Activated CD8-positive, alpha-beta memory T cell treated with anti-CD3 and anti-CD28 coated beads, Interleukin-2, amount 50 U/mL, for 24 hours (primary cell): ENCODE results near the gene HLCS.
"Not testable (repeated sequence)": the region's sequence is repeated elsewhere in the genome, so short reads cannot be mapped to it uniquely, and the experiment has no call there.

Source experiments
- DNase-seq: peaks from one replicate; pipeline ENCODE4 v3.0.0-alpha.2; 2020; ENCODE audit errors: extremely low read depth

Gene HLCS

DNA sequence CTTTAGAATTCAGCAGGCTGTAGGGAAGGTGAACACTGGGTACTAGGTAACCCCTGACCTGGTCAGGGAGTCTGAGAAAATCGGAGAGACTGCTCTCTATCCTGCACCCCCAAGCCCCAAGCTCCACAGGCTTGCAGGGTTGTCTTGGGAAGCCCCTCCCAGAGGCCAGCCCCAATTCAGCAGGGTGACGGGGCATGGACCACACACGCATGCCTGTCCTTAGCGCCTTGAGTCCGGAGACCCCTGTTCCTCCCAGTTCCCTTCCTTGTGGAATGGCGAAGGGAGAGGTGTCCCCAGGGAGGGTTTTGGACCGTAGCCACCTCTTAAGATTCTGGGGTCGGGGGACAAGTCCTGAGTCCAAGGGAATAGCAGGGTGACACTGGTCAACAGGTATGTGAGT, 116.1 kb downstream of the HLCS start:
- no peak for DNase-seq

DNA sequence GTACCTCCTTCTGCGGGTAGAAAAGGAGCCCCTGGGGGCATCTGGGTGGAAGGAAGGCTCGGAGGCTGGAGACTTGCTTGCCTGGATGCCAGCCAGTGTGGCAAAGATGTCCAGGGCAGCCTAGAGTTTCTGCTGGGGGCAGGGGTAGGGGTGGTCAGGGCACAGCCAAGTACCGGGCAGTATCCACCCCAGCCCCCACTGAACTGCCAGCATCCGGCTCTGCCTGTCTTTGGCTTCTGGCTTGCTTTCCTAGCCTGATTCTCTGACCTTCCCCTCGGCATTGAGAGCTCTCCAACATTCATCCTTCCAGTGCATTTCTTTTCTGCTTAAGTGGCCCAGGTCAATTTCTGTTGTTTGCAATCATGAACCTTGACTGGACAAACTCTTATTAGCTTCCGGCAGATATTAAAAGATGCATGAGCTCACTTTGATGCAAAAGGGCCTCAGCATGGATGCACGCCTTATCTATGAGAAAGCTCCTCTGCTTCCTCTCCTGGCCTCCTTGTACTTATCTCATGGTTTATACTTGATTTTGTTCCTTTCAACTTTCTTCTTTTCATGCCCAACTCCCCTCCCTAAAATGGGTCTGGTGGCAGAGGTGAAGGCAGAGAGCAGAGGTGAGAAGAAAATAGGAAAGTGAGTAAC, 116.9 kb downstream of the HLCS start:
- no peak for DNase-seq

DNA sequence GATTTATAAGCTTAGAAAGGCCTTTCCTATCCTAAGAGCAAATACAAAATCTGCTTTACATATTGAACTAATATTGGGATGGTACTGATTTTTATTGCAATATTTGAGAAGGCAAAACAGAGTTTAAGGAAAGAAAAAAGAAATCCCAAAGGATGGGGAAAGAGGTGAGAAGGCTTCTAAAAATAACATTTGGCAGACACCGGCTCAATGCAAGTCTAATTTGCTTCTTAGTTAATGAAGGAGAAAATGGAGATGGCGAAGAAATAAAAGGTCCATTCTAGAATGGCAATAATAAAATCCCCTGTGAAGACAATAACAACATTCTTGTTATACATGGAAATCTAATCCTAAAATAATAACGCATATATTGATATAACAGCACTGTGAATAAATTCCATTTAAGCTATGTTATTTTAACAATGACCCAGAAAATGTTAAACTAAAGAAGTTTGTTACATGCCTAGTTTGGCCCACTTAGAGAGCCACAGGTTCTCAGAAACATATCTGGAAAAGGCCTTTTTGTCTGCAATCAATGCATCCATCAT, 117.7 kb downstream of the HLCS start:
- DNase-seq = no peak

DNA sequence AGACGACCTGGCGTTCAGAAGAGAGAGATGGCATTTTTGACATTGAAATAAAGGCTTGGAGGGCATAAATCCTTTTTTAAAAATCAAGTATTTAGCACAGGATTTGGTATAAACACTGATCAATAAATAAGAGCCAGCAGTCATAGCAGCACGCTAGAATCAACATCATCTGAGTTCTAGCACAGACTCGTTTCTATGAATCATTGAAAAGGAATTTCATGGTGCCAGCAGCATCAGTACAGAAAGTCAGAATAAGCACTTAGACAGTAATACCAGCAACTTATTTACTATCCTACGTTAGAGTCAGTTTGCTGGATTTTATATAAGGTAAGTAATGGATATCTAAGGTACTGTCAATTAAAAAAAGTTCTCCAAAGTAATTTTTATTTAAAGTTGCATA, 119.3 kb downstream of the HLCS start:
- no peak for DNase-seq

DNA sequence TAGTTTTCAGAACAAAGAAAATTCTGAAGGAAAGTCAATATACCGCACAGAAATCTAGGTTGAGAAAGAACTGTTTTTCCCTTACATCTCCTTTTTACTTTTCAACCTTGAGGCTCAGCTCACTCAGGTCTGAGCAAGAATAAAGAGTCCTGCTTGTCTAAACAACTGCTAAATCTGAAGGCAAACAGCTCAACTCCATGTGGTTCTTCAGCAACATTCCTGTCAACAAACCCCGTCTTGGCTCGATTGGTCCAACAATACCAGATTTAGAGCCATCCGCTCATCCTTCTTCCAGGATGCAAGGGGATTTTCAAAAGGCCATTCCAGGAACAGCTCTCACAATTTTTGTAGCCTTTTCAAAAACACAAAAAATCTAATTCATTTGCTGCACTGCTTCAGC, 119.8 kb downstream of the HLCS start:
- DNase-seq = no peak

DNA sequence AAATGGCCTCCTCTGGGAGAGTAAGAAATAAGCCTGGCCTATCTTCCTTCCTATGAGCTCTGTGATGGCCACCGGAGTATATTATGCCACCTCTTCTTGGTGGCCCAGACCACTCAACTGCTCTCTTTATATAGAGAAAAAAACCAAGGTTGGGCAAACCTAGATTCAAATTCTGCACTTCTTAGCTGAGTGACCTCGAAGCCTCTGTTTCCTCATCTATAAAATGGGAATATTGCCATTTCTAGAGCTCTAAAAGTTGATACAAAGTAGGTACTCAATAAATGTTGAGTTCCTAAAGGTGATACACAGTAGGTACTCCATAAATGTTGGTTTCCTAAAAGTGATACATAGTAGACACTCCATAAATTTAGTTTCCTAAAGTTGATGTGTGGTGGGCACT, 120.7 kb downstream of the HLCS start:
- DNase-seq = no peak

DNA sequence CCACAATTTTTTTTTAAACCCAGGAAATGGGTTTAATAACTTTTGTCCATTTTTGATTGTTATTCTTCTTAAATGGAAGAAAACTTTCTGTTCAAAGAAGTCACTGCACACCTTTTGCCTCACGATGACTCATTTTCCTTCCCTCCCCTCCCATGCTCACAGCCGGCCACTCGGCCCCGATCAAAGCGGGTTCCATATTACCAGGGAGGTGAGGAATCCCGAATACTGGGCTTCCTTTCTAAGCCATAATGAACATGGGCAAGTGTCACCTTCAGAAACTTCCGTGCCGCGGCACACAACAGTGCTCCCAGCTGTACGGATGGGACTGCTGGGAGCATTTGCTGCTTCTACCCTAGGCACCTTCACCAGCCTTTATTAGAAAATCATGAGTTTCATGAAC, 121.4 kb downstream of the HLCS start:
- DNase-seq = no peak

DNA sequence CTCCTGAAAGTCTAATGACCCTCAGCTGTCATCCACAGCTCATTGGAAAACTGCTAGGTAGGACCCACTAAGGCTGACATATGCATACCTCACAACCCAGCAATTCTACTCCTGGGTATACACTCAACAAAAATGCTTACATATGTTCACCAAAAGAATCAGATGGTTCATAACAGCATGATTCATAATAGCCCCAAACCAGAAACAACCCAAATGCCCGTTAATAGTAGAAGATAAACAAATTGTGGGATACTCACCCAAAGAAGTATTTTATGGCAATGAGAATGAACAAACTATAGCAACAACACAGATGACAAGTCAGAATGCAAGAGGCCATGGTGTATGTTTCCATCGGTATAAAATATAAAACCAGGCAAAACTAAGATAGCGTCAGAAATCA, 124.6 kb downstream of the HLCS start:
- DNase-seq = no peak

DNA sequence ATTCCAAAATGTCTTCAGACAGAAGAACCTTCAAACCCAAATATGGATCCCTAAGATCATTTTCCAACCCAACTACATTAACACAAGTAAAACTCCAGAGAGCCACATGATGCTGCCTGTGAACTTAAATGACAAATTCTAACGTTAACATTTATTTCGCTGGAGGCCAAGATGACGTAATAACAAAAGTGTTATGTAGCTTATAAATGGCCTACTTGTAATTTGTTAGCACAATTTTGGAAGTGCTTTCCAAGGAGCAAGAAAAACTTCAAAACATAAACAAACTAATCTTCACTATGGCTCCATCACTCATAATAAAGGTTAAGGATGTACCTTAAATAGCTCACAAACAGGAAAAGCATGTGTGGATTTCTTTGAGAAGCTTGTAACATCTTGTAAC, 126.7 kb downstream of the HLCS start:
- no peak for DNase-seq

DNA sequence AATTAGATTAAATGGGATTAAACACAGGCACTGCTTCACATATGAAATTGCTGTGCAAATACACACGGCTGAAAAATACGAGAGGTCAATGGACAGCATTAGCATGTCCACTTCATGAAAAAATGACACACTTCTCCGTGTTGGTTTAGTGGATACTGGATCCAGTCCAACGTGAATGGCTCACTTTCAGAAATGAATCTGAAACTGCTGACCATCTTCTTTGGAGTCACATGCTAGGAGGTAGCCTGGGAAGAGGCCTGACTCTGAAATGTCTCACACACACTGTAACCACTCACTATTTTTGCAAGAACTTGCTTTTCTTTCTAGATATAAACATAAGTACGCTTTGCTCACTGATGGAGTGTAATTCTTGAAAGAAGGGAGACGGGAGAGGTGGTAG, 127.3 kb downstream of the HLCS start:
- no peak for DNase-seq

DNA sequence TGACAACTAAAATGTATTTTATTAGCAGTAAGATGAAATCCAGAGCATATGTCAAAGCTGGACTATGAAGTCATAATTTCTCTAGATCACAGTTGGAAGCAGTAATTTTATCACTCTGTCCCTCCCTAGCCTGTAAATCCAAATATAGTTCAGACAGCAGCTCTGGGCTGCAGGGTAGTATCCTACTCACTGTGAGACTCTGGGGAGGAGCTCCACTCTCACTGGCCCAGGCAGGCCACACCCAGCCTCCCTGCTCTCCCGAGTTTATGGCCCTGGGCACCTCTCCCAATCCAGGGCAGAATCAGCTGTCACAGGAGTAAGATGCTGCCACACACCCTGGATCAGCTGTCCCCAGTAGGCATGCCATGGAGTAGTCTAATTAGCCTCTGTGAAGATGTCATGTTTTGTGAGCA, 131.1 kb downstream of the HLCS start:
- no peak for DNase-seq

DNA sequence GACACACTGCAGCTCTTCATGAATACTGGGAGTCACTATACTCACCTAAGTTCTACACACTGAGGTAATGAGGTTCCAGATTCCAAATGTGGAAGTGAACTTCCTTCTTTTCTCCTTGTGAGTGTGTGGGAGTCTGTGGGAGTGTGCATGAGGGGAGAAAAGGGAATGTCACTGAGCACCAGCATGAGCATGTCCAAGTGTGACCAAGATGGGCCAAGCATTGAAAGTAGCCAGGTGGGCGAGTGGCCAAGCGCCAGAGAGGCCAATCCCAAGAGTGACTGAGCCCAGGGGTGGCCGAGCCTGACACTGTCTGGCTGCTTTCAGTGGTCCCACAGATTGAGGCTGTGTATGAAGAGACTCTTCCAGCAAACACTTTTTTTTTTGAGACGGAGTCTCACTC, 132.3 kb downstream of the HLCS start:
- no peak for DNase-seq

DNA sequence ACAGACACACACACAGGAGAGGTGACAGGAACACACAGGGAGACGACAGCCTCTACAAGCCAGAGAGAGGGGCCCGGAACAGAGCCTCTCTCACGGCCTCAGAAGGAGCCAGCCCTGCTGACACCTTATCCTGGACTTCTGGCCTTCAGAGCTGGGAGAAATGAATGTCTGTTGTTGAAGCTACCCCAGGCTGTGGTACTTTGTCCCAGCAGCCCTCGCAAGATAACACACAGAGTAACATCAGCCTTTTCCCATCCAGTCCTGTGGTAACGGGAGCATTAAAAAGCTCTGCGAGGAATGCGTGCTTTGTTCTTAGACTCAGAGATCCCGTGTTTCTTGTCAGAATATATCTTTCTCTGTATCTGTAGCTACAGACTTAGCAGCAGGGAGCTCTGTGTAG, 136.4 kb downstream of the HLCS start:
- no peak for DNase-seq

DNA sequence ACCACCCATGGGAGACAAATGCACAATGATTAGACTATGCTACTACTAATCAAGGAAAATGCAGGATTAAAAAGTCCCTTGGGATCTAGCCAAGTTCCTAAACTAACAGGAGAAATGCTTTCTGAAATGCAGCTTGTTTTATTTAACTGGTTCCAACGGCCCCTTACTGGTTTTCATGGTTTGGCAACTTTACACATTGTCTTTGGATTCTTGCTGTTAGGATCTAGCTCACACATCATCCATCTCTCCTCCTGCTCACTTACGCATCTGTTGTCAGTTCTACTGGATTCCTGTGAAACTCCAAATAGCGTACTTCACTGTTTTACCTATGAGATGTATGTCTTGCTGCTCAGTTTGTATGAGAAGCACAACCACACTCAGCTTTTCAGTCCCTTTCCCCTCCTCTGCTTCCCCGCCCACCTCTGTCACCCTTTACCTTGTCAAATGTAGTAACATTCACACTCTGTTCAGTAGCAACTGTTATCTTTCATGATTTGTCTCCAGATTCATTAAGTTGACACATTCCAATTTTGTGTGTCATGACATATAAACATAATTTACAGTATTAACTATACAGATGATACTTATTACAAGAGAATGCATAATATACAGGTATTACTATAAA, 137.5 kb downstream of the HLCS start:
- no peak for DNase-seq

DNA sequence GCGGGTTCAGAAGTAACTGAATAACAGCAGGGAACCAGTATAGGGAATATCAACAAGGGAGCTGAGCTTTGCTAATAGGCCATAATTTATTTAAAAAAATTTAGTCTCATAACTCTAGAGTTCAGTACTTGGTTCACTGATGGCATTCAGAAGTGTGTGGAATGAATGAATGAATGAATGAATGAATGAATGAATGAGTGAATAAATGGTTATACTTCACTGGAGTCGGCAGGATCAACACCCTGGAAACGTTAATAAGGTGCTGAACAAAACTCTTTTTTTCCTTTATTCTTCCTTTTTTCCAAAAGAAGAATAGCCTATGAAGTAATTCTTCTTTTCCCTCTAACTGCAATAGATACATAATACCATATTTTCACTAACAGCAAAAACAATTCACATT, 138.3 kb downstream of the HLCS start:
- no peak for DNase-seq

DNA sequence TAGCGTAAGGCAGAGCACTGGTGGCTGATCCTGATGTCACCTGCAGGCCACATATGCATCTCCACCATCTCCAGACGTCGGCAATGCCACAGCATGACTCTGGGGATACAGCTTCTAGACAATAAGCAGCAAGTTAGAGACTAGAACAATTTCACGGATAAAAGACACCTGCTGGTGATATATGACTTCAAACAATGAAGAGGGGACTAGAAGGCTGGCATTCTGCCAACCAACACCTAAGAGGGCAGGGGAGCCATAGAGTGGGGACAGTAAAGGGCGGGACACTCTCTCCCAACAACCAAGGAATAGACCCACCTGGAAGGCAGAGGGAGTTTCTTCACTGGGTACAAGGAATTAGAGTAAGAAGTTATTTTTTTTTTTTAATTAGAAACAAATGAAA, 140.8 kb downstream of the HLCS start:
- DNase-seq = no peak

DNA sequence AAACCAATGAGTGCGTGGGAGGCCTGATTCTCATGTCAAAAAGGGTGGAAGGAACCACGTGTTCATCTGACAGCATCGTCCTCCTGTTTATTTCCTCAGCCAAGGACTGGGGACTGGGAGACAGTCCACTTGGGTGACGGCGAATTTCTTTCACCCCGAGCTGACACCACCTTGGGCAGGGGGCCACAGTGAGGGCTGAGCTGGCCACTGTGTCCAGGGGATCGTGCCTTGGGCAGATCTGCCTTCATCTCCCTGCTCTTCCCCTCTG, 145.5 kb downstream of the HLCS start:
- no peak for DNase-seq

DNA sequence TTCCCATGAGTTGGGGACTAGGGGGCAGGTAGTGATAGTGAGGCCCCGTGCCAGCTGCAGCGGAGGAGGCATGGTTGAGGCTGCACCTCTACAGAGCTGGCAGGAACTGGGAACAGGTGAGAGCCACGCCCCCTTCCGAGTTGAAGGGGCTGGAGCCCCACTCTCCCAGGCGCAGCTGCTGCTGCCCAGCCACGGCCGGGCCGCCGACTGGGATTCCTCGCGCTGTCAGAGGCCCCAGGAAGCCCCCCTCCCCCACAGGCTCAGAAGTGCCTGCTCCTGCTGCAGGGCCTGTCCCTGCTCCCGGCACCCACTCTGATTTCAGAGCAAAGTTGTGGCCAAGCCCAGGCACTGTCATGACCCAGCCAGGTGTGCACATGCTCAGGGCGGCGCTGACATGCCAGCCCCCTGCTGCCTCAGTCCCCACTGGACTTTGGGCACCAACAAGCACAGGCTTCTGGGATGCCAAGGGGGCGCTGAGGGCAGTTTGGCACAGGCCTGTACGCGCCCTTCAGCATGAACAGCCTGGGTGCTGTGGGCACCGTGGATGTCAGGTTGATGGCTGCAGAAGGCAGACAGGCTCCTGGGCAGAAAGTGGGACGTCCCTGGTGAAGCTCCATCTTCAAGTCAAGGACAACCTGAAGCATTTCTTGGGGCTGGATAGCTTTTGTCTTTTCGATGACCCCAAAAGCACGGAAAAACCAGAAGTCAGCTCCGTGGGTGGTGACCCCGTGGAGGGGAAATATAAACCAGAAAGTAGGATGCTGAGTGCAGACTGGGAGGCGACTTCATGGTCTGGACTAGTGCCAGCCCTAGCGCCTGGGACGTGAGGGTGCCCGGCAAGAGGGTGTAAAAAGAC, 146.1 kb downstream of the HLCS start:
- no peak for DNase-seq

DNA sequence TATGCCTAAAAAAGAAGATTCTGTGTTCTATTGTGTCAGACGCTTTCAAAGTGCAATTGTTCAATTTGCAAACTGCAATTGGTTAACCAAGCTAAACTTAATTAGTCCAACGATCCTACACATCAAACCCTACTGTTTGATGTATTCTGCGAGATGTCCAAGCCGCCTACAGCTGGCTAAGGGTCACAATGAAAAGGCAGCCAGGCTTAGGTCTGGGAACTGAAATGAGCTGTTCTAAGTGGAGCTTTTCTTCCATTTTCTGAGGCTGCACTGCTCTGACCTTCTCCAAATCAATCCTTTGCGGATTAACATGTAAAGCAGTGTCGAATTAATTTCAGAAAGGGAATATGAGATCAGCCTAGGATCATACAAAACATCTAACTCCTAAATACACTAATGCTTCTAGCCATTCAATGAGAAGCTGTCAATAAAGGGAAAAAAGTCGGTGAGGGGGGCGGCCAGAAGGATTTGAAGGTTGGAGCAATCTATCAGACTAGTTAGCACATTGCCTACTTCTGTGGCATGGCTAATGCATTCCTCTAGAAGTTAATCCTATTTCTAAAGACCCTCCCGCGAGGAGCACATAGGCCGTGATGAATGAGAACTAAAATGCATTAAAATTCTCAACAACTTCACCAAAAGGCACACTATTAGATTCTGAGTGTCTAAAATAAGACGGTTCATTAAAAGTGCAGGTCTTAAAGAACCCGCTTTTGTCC, 148.6 kb downstream of the HLCS start:
- no peak for DNase-seq

DNA sequence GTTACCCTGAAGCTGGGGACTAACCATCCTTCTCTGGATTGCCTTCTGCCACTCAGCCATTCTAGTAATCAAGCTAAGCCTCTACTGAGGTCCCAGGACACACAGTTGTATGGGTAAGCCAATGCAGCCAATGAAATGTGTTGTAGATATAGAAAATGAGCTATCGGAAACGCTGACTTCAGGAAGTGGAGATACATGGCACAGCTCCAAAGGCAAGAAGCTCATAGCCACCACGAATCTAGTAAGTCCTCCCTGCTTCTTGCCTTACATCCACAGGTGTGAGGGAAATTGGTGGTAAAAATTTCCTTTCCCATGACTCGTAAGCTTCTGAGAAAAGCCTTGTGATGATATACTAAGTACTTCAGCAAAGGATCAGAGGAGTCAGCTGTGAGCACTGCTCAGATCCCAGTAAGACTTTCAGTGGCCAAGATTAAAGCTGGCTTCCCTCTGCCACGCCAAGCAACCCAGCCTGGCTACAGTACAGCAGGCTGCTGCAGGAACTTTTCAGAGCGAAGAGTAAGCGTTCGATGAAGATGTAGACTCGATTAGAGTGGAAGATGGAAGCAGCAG, 149.8 kb downstream of the HLCS start:
- no peak for DNase-seq

DNA sequence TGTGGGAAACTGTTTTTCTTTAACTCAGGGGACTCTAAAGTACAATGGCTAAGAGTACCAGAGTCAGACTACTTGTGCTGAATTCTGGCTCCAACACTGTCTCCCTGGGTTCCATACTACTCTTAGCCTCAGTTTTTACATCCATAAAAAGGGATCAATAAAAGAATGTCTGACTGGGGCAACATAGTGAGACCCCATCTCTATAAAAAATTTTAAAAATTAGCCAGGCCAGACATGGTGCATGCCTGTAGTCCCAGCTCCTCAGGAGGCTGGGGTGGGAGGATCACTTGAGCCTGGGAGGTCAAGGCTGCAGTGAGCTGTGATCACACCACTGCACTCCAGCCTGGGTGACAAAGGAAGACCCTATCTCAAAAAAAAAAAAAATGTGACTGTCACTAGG, 150.4 kb downstream of the HLCS start:
- not testable (repeated sequence) for DNase-seq

DNA sequence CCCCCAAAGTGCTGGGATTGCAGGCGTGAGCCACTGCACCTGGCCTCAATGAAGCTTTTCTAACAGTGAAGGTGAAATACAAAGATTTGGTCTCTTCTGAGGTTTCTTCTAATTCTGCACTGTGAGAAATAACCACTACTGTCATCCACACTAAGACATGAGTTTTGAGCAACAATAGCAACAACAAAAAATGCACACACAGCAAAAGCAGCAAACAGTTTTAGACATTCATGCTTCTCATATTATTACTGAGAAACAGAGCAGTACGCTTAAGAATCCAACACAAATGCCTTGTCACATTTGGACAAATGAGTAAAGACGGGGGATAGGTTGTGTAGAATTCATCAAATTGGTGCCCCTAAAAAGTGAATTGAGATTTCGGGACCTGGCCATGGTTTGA, 151.2 kb downstream of the HLCS start:
- DNase-seq = no peak
